Measurements from ENCODE around the gene CACTIN. TPM values are rescaled to one million over a fixed set of nuclear protein-coding genes. Genes with fewer than 3 reads are reported as not detected.

The CACTIN gene
- 13.1 to 19.8 TPM (median 19.3 TPM) in 5 replicates for total RNA-seq (2022; extraction: Qiagen RNA extraction)

GRCh38 chr19:3626473-3627350 is at the start of gene CACTIN:
CACTIN (minus strand) TSS chr19:3626790; CDS start chr19:3626762, 28 bp downstream.

GRCh38 chr19:3606690-3607289 is 19.8 kb downstream of the CACTIN start, which contains the start of gene TBXA2R:
TBXA2R (minus strand) TSS chr19:3606875; CDS start chr19:3600634, 6,241 bp downstream.

GRCh38 chr19:3585301-3586126 is 41.1 kb downstream of the CACTIN start, which contains the start of gene GIPC3:
GIPC3 (plus strand) TSS chr19:3585478; CDS start chr19:3585598, 120 bp downstream.

GRCh38 chr19:3572855-3573161 is 53.8 kb downstream of the CACTIN start, which contains the start of gene HMG20B:
HMG20B (plus strand) TSS chr19:3572944; CDS start chr19:3573310, 366 bp downstream.

Other genes starting within 250 kb of the CACTIN start
- 0.30 to 0.84 TPM (median 0.44 TPM) in 5 replicates for gene SMIM24, start 146.3 kb downstream of the CACTIN start, total RNA-seq (2022; extraction: Qiagen RNA extraction)
- gene SMIM44, start 143.3 kb downstream of the CACTIN start, total RNA-seq (2022; extraction: Qiagen RNA extraction) = not detected in 5 replicates
- 12.5 to 21.9 TPM (median 19.4 TPM) in 5 replicates for gene DOHH, start 126.1 kb downstream of the CACTIN start, total RNA-seq (2022; extraction: Qiagen RNA extraction)
- 25.0 to 37.2 TPM (median 34.3 TPM) in 5 replicates for gene FZR1, start 120.5 kb downstream of the CACTIN start, total RNA-seq (2022; extraction: Qiagen RNA extraction)
- 0.21 TPM in 1 of 5 replicates, not detected in the others for gene TEKTIP1, start 87.6 kb downstream of the CACTIN start, total RNA-seq (2022; extraction: Qiagen RNA extraction)
- gene MFSD12, start 69.2 kb downstream of the CACTIN start, total RNA-seq (2022; extraction: Qiagen RNA extraction) = 122 to 178 TPM (median 172 TPM) in 5 replicates
- gene HMG20B, start 53.8 kb downstream of the CACTIN start, total RNA-seq (2022; extraction: Qiagen RNA extraction) = 44.7 to 72.4 TPM (median 69.9 TPM) in 5 replicates
- gene GIPC3, start 41.3 kb downstream of the CACTIN start, total RNA-seq (2022; extraction: Qiagen RNA extraction) = 0.17 to 0.25 TPM (median 0.23 TPM) in 5 replicates
- gene TBXA2R, start 19.9 kb downstream of the CACTIN start, total RNA-seq (2022; extraction: Qiagen RNA extraction) = 0.50 to 1.1 TPM (median 0.96 TPM) in 5 replicates
- gene PIP5K1C, start 73.7 kb upstream of the CACTIN start, total RNA-seq (2022; extraction: Qiagen RNA extraction) = 9.7 to 13.8 TPM (median 12.6 TPM) in 5 replicates
- 0.29 to 0.53 TPM (median 0.33 TPM) in 5 replicates for gene TJP3, start 81.6 kb upstream of the CACTIN start, total RNA-seq (2022; extraction: Qiagen RNA extraction)
- gene APBA3, start 134.9 kb upstream of the CACTIN start, total RNA-seq (2022; extraction: Qiagen RNA extraction) = 10.3 to 15.0 TPM (median 13.6 TPM) in 5 replicates
- 62.7 to 78.3 TPM (median 63.6 TPM) in 5 replicates for gene MRPL54, start 135.9 kb upstream of the CACTIN start, total RNA-seq (2022; extraction: Qiagen RNA extraction)
- not detected in 5 replicates for gene RAX2, start 145.4 kb upstream of the CACTIN start, total RNA-seq (2022; extraction: Qiagen RNA extraction)
- 1.3 to 1.9 TPM (median 1.4 TPM) in 5 replicates for gene MATK, start 159.6 kb upstream of the CACTIN start, total RNA-seq (2022; extraction: Qiagen RNA extraction)
- gene ZFR2, start 242.2 kb upstream of the CACTIN start, total RNA-seq (2022; extraction: Qiagen RNA extraction) = 0.11 to 0.75 TPM (median 0.20 TPM) in 4 of 5 replicates, not detected in the other

All from A549 treated with CORT108297 at 1 μM for 4 hours (cell line).